Lower lobe of right lung (tissue), 2 donors: Measurements from ENCODE around the gene CFAP54. TPM values are rescaled to one million over a fixed set of nuclear protein-coding genes. Genes with fewer than 3 reads are reported as not detected.

ENCODE experiments used
- ATAC-seq, 2 donors: fragments of 200-7000 bp; cut with Tn5 transposase; one replicate each; pipeline ENCODE4 v1.9.1; 2020 to 2022; ENCODE audit warnings: mild to moderate bottlenecking in 2 of 2, moderate library complexity in 2 of 2
- DNase-seq: peaks from one replicate; pipeline ENCODE4 v3.0.0-alpha.2; 2020
- H3K27ac ChIP-seq: fragments of 200-600 bp; one replicate; pipeline ENCODE4 v1.8.0; 2022
- H3K27me3 ChIP-seq: fragments of 200-600 bp; one replicate; pipeline ENCODE4 v1.8.0; 2022; ENCODE audit warnings: low read depth
- H3K36me3 ChIP-seq: fragments of 200-600 bp; one replicate; pipeline ENCODE4 v1.8.0; 2022; ENCODE audit warnings: mild to moderate bottlenecking
- H3K4me1 ChIP-seq: fragments of 200-600 bp; one replicate; pipeline ENCODE4 v1.8.0; 2022
- H3K4me3 ChIP-seq: fragments of 200-600 bp; one replicate; pipeline ENCODE4 v1.8.0; 2022; ENCODE audit warnings: mild to moderate bottlenecking
- H3K9me3 ChIP-seq: fragments of 200-600 bp; one replicate; pipeline ENCODE4 v1.8.0; 2022
- intact Hi-C: fragments of 100-400 bp; cut with DNase I; formaldehyde crosslinking; loops from one replicate; pipeline ENCODE4 v1.11.0; 2022
- total RNA-seq: library from RNA; stranded (reverse); fragmentation: NEBNext Ultra II Directional; extraction: Animal tissue kit (Norgen Biotek cat#: 25700); gene quantifications from one replicate; pipeline ENCODE4 v1.2.1, GENCODE V29; 2021
- TF ChIP-seq, protein P1 (sequence below): fragments of 200-600 bp; IDR thresholded peaks from one replicate; pipeline ENCODE4 v1.8.0; 2022; ENCODE audit warnings: antibody characterized with exemption, mild to moderate bottlenecking
- donor health status: DM: no; HTN: yes; CAD: no; lungs with severe emphysema.

CFAP54 gene
- total RNA-seq, 1 donor from 2014 or later: 7.9 TPM

DNA sequence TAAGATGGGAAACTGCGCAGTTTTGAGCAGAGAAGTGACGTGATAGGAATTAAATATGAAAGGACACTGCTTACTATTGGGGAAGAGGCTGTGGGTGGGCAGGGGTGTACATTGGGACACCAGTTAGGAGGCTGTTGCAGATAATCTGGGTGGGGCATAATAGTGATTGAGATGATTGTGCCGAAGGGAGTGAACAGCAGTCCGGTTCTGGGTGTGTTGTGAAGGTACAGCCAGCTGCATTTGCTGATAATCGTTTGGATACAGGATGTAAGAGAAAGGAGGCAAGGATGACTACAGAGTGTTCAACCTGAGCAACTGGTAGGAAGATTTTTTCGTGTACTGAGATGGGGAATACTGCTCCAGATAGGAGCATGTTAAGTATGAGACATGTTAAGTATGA is 212.5 kb downstream of the CFAP54 start:
- H3K36me3 ChIP-seq: no peaks in the 10 kb centered on the region
- TF ChIP-seq, protein P1, sequence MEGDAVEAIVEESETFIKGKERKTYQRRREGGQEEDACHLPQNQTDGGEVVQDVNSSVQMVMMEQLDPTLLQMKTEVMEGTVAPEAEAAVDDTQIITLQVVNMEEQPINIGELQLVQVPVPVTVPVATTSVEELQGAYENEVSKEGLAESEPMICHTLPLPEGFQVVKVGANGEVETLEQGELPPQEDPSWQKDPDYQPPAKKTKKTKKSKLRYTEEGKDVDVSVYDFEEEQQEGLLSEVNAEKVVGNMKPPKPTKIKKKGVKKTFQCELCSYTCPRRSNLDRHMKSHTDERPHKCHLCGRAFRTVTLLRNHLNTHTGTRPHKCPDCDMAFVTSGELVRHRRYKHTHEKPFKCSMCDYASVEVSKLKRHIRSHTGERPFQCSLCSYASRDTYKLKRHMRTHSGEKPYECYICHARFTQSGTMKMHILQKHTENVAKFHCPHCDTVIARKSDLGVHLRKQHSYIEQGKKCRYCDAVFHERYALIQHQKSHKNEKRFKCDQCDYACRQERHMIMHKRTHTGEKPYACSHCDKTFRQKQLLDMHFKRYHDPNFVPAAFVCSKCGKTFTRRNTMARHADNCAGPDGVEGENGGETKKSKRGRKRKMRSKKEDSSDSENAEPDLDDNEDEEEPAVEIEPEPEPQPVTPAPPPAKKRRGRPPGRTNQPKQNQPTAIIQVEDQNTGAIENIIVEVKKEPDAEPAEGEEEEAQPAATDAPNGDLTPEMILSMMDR: no peak
- DNase-seq (no peak), ATAC-seq (no peak)
- intact Hi-C loops: no loop called here
- no peaks in the 10 kb centered on the region for H3K4me1 ChIP-seq
- no peak overlapping the region for H3K4me3 ChIP-seq
- H3K27me3 ChIP-seq: no peaks in the 10 kb centered on the region
- H3K9me3 ChIP-seq: no peaks in the 10 kb centered on the region
- no peak overlapping the region for H3K27ac ChIP-seq

GRCh38 chr12:96710127-96710745 is 220.9 kb downstream of the CFAP54 start:
- Histone ChIP-seq H3K4me3 (no peak overlapping the region), H3K27ac (no peak overlapping the region), H3K27me3 (no peaks in the 10 kb centered on the region), H3K4me1 (no peaks in the 10 kb centered on the region), H3K9me3 (no peaks in the 10 kb centered on the region), H3K36me3 (no peaks in the 10 kb centered on the region)
- TF ChIP-seq, protein P1: no peak
- intact Hi-C loops: no loop called here
- no peak for ATAC-seq
- DNase-seq: no peak

- TF ChIP-seq, protein P1: no peak
- intact Hi-C loops: no loop called here
- Histone ChIP-seq H3K36me3 (no peaks in the 10 kb centered on the region), H3K9me3 (no peaks in the 10 kb centered on the region), H3K4me3 (no peak overlapping the region), H3K27me3 (no peaks in the 10 kb centered on the region), H3K4me1 (no peaks in the 10 kb centered on the region), H3K27ac (no peak overlapping the region)
- ATAC-seq (no peak), DNase-seq (no peak)
These were observed 222.0 kb downstream of the CFAP54 start for GRCh38 chr12:96711364-96711763.

DNA sequence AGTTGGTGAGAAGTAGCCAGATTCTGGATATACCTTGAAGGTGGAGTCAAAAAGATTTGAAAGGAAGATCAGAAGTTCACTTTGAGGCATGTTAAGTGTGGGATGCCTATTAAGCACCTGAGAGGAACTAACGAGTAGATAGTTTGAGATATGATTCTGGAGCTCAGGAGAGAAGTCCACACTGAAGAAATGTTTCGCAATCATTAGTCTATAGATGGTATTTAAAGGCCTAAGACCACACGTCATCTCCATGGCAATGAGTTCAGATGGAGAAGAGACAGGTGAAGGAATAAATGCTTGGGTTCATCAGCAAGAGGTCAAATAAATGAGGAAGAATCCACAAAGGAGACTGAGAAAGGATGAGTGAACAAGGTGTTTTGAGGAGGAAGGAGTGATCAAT is 224.8 kb downstream of the CFAP54 start:
- TF ChIP-seq, protein P1: no peak
- DNase-seq (no peak), ATAC-seq (no peak)
- H3K9me3 ChIP-seq: no peaks in the 10 kb centered on the region
- H3K27ac ChIP-seq: no peak overlapping the region
- H3K27me3 ChIP-seq: no peaks in the 10 kb centered on the region
- no peaks in the 10 kb centered on the region for H3K36me3 ChIP-seq
- no peak overlapping the region for H3K4me3 ChIP-seq
- intact Hi-C loops: no loop called here
- H3K4me1 ChIP-seq: no peaks in the 10 kb centered on the region

- no peaks in the 10 kb centered on the region for H3K27me3 ChIP-seq
- DNase-seq (no peak), ATAC-seq (peak; percentile 54 to 61)
- H3K9me3 ChIP-seq: no peaks in the 10 kb centered on the region
- TF ChIP-seq, protein P1: no peak
- intact Hi-C loops: no loop called here
- no peaks in the 10 kb centered on the region for H3K36me3 ChIP-seq
- peak overlapping the region; percentile 50 for H3K4me3 ChIP-seq
- H3K4me1 ChIP-seq: no peaks in the 10 kb centered on the region
- peak overlapping the region; percentile 66 for H3K27ac ChIP-seq
These were observed 230.4 kb downstream of the CFAP54 start for GRCh38 chr12:96719660-96720362.
